ENCODE results near the gene NHLRC4.
A peak's percentile ranks its signal among the peaks of the same experiment; 100 is the strongest.

NHLRC4 gene

GRCh38 chr16:535446-536405 is 31.1 kb upstream of the NHLRC4 start (continued):
- TF ChIP-seq ZNF148 (tag by site-specific recombination; IDR thresholded peaks at IDR 0.05; ENCODE audit: borderline replicate concordance) (no peak), OSR2 (tag by site-specific recombination; IDR thresholded peaks at IDR 0.05) (peak; percentile 14; the same call in 1 of the 2 replicates), ZIC2 (tag by site-specific recombination; IDR thresholded peaks at IDR 0.05) (peak; percentile 94), AEBP2 (tag by site-specific recombination; IDR thresholded peaks at IDR 0.05; ENCODE audit: borderline replicate concordance) (no peak), ZNF133 (tag by site-specific recombination; IDR thresholded peaks at IDR 0.05) (no peak), ZNF776 (tag by site-specific recombination; IDR thresholded peaks at IDR 0.05; ENCODE audit: borderline replicate concordance) (no peak), ZBTB8A (tag by site-specific recombination; IDR thresholded peaks at IDR 0.05) (peak; percentile 66), SP2 (tag by site-specific recombination; IDR thresholded peaks at IDR 0.05) (peak; percentile 18; the same call in 1 of the 2 replicates), HOXA7 (CRISPR knock-in tag; IDR thresholded peaks at IDR 0.05; ENCODE audit: borderline replicate concordance) (no peak)

- no peak overlapping the region for H3K4me3 ChIP-seq (ENCODE audit: low read depth, low read length)
- TF ChIP-seq KLF9 (tag by site-specific recombination; IDR thresholded peaks at IDR 0.05; ENCODE audit: low read depth) (no peak), ZIC2 (tag by site-specific recombination; IDR thresholded peaks at IDR 0.05) (no peak), PRDM10 (tag by site-specific recombination; IDR thresholded peaks at IDR 0.05) (no peak), EGR2 (tag by site-specific recombination; IDR thresholded peaks at IDR 0.05; ENCODE audit: low read depth) (no peak), ZFHX2 (tag by site-specific recombination; conservative IDR thresholded peaks at IDR 0.05) (no peak), ZNF324 (tag by site-specific recombination; IDR thresholded peaks at IDR 0.05) (no peak), CTCF (tag by site-specific recombination; IDR thresholded peaks at IDR 0.05) (no peak), PRDM1 (tag by site-specific recombination; IDR thresholded peaks at IDR 0.05) (no peak), ZFP3 (tag by site-specific recombination; IDR thresholded peaks at IDR 0.05; ENCODE audit: low read depth) (no peak), MZF1 (tag by site-specific recombination; IDR thresholded peaks at IDR 0.05; ENCODE audit: borderline replicate concordance) (no peak), RBAK (tag by site-specific recombination; IDR thresholded peaks at IDR 0.05) (no peak), ZNF350 (tag by site-specific recombination; IDR thresholded peaks at IDR 0.05) (no peak), GLI2 (tag by site-specific recombination; IDR thresholded peaks at IDR 0.05; ENCODE audit: borderline replicate concordance, low read depth) (no peak)
- H3K9me3 ChIP-seq (ENCODE audit: control insufficient read depth, insufficient read depth, low read depth, low read length) = no peaks in the 10 kb centered on the region
- ChIA-PET POLR2A (interaction anchor here (1.5 kb wide), 1 partner anchor 9 kb away, joined by 5 read pairs; the partner anchor contains the start of gene CAPN15), CTCF (interaction anchor here (0.5 to 0.6 kb wide), 2 partner anchors 69 to 136 kb away, joined by 3 read pairs; no protein-coding TSS in a partner anchor)
- H3K4me1 ChIP-seq (ENCODE audit: control insufficient read depth, insufficient read depth, low read length) = no peaks in the 10 kb centered on the region
- peaks cover 0 to 50% of the 10 kb centered on the region in 2 experiments; a peak in 2 of 3 replicates for H3K36me3 ChIP-seq (ENCODE audit: control insufficient read depth in 2 of 2, insufficient read depth in 1 of 2, low read length in 2 of 2)
- no peak overlapping the region for H3K27ac ChIP-seq (ENCODE audit: extremely low read depth, low read depth, low read length)
These were observed 30.1 kb upstream of the NHLRC4 start for GRCh38 chr16:536746-537145.

Data from HEK293 (cell line).